HG03457 (cell line): ENCODE results near the gene SORCS1.
"Not testable (repeated sequence)": the region's sequence is repeated elsewhere in the genome, so short reads cannot be mapped to it uniquely, and the experiment has no call there.

Experiments used
- ATAC-seq: cut with Tn5 transposase; IDR thresholded peaks from one replicate; pipeline ENCODE4 v1.9.1; 2021; ENCODE audit warnings: moderate number of reproducible peaks; ENCODE audit not compliant: unreplicated experiment

The SORCS1 gene

GRCh38 chr10:107054469-107055156 is 109.9 kb downstream of the SORCS1 start:
- no peak for ATAC-seq

GRCh38 chr10:107051769-107052168 is 112.7 kb downstream of the SORCS1 start:
- ATAC-seq = no peak

- ATAC-seq = no peak
Observed at GRCh38 chr10:107043461-107043860, 121.0 kb downstream of the SORCS1 start.

GRCh38 chr10:107037192-107038122 is 127.0 kb downstream of the SORCS1 start:
- ATAC-seq = no peak

- no peak for ATAC-seq
Observed at GRCh38 chr10:107033799-107034422, 130.6 kb downstream of the SORCS1 start.

- ATAC-seq = no peak
Observed at GRCh38 chr10:107032700-107033401, 131.7 kb downstream of the SORCS1 start.

GRCh38 chr10:107031931-107032699 is 132.4 kb downstream of the SORCS1 start:
- no peak for ATAC-seq

- no peak for ATAC-seq
Observed at GRCh38 chr10:107028236-107028635, 136.3 kb downstream of the SORCS1 start.

- no peak for ATAC-seq
Observed at GRCh38 chr10:107025676-107026075, 138.8 kb downstream of the SORCS1 start.

GRCh38 chr10:107024033-107024432 is 140.5 kb downstream of the SORCS1 start:
- ATAC-seq = not testable (repeated sequence)

GRCh38 chr10:107022600-107023354 is 141.7 kb downstream of the SORCS1 start:
- ATAC-seq = no peak

- no peak for ATAC-seq
Observed at GRCh38 chr10:107019154-107019553, 145.4 kb downstream of the SORCS1 start.

- no peak for ATAC-seq
Observed at GRCh38 chr10:107013258-107014006, 151.1 kb downstream of the SORCS1 start.

- no peak for ATAC-seq
Observed at GRCh38 chr10:107011992-107012391, 152.5 kb downstream of the SORCS1 start.

- ATAC-seq = no peak
Observed at GRCh38 chr10:107011105-107011504, 153.4 kb downstream of the SORCS1 start.

GRCh38 chr10:107010531-107010930 is 154.0 kb downstream of the SORCS1 start:
- no peak for ATAC-seq

- ATAC-seq = no peak
Observed at GRCh38 chr10:107004362-107004761, 160.1 kb downstream of the SORCS1 start.

- ATAC-seq = no peak
Observed at GRCh38 chr10:107002068-107002467, 162.4 kb downstream of the SORCS1 start.
